SK-N-MC (cell line): ENCODE data around the gene PDE3B.

Experiments used
- EZH2 ChIP-seq: fragments of 200-600 bp; sonication (generic); IDR thresholded peaks from one replicate; pipeline ENCODE4 v1.6.1; 2017; ENCODE audit warnings: antibody characterized with exemption
- FOXP2 ChIP-seq: optimal IDR thresholded peaks from 2 replicates; pipeline ENCODE3; 2011; ENCODE audit warnings: mild to moderate bottlenecking, moderate library complexity; ENCODE audit not compliant: insufficient read depth; ENCODE audit errors: extremely low read length, control extremely low read depth
- POLR2AphosphoS5 ChIP-seq: IDR thresholded peaks from 2 replicates; pipeline ENCODE4 v1.6.1; 2012; ENCODE audit warnings: mild to moderate bottlenecking, low read depth, low read length, borderline replicate concordance

DNA sequence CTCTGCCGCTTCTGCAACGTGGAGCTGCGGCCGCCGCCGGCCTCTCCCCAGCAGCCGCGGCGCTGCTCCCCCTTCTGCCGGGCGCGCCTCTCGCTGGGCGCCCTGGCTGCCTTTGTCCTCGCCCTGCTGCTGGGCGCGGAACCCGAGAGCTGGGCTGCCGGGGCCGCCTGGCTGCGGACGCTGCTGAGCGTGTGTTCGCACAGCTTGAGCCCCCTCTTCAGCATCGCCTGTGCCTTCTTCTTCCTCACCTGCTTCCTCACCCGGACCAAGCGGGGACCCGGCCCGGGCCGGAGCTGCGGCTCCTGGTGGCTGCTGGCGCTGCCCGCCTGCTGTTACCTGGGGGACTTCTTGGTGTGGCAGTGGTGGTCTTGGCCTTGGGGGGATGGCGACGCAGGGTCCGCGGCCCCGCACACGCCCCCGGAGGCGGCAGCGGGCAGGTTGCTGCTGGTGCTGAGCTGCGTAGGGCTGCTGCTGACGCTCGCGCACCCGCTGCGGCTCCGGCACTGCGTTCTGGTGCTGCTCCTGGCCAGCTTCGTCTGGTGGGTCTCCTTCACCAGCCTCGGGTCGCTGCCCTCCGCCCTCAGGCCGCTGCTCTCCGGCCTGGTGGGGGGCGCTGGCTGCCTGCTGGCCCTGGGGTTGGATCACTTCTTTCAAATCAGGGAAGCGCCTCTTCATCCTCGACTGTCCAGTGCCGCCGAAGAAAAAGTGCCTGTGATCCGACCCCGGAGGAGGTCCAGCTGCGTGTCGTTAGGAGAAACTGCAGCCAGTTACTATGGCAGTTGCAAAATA is 816 bp downstream of the PDE3B start:
- no peak for TF ChIP-seq EZH2
- no peak for TF ChIP-seq POLR2AphosphoS5
- TF ChIP-seq FOXP2: no peak
